C4-2B (cell line): ENCODE data around the gene AP4S1.

Experiments
- CTCF ChIP-seq: fragments of 450-650 bp; conservative IDR thresholded peaks from 2 replicates; pipeline ENCODE4 v1.5.1; 2017; ENCODE audit warnings: mild to moderate bottlenecking
- ZFX ChIP-seq: fragments of 450-650 bp; IDR thresholded peaks from 2 replicates; pipeline ENCODE4 v1.6.1; 2017

DNA sequence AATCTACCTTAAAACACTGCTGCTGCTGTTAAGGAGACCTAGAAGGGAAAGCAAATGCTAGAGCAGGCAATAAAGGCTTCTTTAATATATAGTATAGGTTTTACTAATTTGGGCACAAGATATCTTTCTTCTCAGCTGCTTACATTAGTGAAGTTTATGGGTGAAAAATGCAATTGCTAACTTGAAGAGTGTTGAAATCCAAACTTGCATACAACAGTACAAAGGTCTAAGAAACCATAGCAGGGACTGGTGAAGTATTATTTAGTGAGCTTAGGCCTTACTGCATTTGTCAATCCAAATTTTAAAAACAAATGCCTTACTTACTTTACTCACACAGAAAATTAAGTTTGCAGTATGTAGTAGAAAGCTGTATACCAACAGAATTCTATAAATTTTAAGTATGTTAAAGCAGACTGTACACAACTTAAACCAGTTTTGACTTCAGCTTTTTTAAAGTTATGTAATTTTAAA is 1.4 kb upstream of the AP4S1 start:
- TF ChIP-seq CTCF (no peak), ZFX (no peak)
